ENCODE data around the gene RBM20. TPM values are rescaled to one million over a fixed set of nuclear protein-coding genes. Genes with fewer than 3 reads are reported as not detected.

RBM20 gene
- polyA plus RNA-seq, 1 donor (not counting 4 experiments of a cell fraction or from before 2014, with no cell fraction given): 0.01 TPM

GRCh38 chr10:110791541-110792073 lies 147.5 kb downstream of the RBM20 start:
- Histone ChIP-seq H2AFZ (ENCODE audit: control insufficient read depth, low read length) (no peak overlapping the region), H3K9me1 (ENCODE audit: control insufficient read depth, extremely low read depth, insufficient read depth, low read length) (no peaks in the 10 kb centered on the region), H3K4me1 (ENCODE audit: control insufficient read depth, extremely low read depth, insufficient read depth, low read length) (no peaks in the 10 kb centered on the region), H3K9ac (ENCODE audit: control insufficient read depth, extremely low read depth, insufficient read depth, low read length) (no peak overlapping the region), H3K27ac (ENCODE audit: control insufficient read depth, insufficient read depth, low read length) (no peak overlapping the region), H3K36me3 (ENCODE audit: control insufficient read depth in 2 of 2, extremely low read depth in 1 of 2, insufficient read depth in 2 of 2, low read length in 2 of 2) (no peaks in the 10 kb centered on the region), H3K27me3 (ENCODE audit: control insufficient read depth, extremely low read depth, insufficient read depth, low read length) (no peaks in the 10 kb centered on the region), H3K4me3 (ENCODE audit: control insufficient read depth in 2 of 3, extremely low read depth in 1 of 3, insufficient read depth in 2 of 3, low read depth in 1 of 3, low read length in 3 of 3) (no peak overlapping the region), H3K79me2 (ENCODE audit: control insufficient read depth, insufficient read depth, low read length) (no peaks in the 10 kb centered on the region), H4K20me1 (ENCODE audit: control insufficient read depth, extremely low read depth, insufficient read depth, low read length) (no peaks in the 10 kb centered on the region), H3K4me2 (ENCODE audit: control insufficient read depth, extremely low read depth, insufficient read depth, low read depth, low read length) (no peak overlapping the region), H3K9me3 (ENCODE audit: control insufficient read depth, low read depth, low read length) (no peaks in the 10 kb centered on the region)
- no peak for DNase-seq (ENCODE audit: low read depth, low spot score)
- FAIRE-seq: no peak
- TF ChIP-seq, protein P1, sequence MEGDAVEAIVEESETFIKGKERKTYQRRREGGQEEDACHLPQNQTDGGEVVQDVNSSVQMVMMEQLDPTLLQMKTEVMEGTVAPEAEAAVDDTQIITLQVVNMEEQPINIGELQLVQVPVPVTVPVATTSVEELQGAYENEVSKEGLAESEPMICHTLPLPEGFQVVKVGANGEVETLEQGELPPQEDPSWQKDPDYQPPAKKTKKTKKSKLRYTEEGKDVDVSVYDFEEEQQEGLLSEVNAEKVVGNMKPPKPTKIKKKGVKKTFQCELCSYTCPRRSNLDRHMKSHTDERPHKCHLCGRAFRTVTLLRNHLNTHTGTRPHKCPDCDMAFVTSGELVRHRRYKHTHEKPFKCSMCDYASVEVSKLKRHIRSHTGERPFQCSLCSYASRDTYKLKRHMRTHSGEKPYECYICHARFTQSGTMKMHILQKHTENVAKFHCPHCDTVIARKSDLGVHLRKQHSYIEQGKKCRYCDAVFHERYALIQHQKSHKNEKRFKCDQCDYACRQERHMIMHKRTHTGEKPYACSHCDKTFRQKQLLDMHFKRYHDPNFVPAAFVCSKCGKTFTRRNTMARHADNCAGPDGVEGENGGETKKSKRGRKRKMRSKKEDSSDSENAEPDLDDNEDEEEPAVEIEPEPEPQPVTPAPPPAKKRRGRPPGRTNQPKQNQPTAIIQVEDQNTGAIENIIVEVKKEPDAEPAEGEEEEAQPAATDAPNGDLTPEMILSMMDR (optimal IDR thresholded peaks at IDR 0.05 in 1 of 3, IDR thresholded peaks at IDR 0.05 in 1 of 3, conservative IDR thresholded peaks at IDR 0.05 in 1 of 3; ENCODE audit: extremely low read depth in 1 of 3, insufficient read depth in 2 of 3, low read length in 3 of 3): no peak
- TF ChIP-seq EZH2 (IDR thresholded peaks at IDR 0.05; ENCODE audit: low read length): no peak
- dilution Hi-C loops (cut with MboI; ENCODE audit: extremely low pct_ligation_motif_present, low sequenced_read_pairs): no loop called here

DNA sequence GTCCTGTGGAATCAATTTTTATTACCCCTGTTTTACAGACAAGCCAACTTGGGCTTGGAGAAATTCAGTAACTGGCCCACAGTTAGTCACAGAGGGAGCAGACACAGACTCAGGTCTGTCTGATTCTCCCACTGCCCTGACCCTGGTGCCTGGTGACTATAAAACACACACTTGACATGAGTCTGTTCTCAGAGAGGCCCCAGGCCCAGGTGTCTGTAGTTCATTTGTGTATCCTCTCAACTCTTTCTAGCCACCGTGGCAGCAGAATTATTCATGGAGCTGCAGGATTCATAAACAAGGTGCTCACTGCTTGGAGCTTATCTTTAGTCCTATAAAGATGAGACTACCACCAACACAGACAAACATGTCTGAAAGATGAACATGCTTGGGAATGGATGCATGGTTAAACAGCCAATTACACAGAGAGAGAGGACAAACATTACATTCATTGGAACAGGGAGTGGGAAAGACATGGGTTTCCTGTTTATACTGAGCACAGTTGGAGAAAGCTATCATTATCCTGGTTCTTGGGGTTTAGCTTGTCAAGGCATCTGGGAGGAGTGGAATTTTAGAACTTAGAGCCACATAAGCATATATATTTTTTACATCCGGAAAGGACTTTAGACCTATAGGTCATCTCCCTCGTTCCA lies 148.5 kb downstream of the RBM20 start:
- Histone ChIP-seq H3K36me3 (ENCODE audit: control insufficient read depth in 2 of 2, extremely low read depth in 1 of 2, insufficient read depth in 2 of 2, low read length in 2 of 2) (no peaks in the 10 kb centered on the region), H4K20me1 (ENCODE audit: control insufficient read depth, extremely low read depth, insufficient read depth, low read length) (no peaks in the 10 kb centered on the region), H3K4me3 (ENCODE audit: control insufficient read depth in 2 of 3, extremely low read depth in 1 of 3, insufficient read depth in 2 of 3, low read depth in 1 of 3, low read length in 3 of 3) (no peak overlapping the region), H3K4me1 (ENCODE audit: control insufficient read depth, extremely low read depth, insufficient read depth, low read length) (no peaks in the 10 kb centered on the region), H3K9me3 (ENCODE audit: control insufficient read depth, low read depth, low read length) (no peaks in the 10 kb centered on the region), H3K27ac (ENCODE audit: control insufficient read depth, insufficient read depth, low read length) (no peak overlapping the region), H3K9ac (ENCODE audit: control insufficient read depth, extremely low read depth, insufficient read depth, low read length) (no peak overlapping the region), H3K79me2 (ENCODE audit: control insufficient read depth, insufficient read depth, low read length) (no peaks in the 10 kb centered on the region), H3K4me2 (ENCODE audit: control insufficient read depth, extremely low read depth, insufficient read depth, low read depth, low read length) (no peak overlapping the region), H2AFZ (ENCODE audit: control insufficient read depth, low read length) (no peak overlapping the region), H3K9me1 (ENCODE audit: control insufficient read depth, extremely low read depth, insufficient read depth, low read length) (no peaks in the 10 kb centered on the region), H3K27me3 (ENCODE audit: control insufficient read depth, extremely low read depth, insufficient read depth, low read length) (no peaks in the 10 kb centered on the region)
- no peak for TF ChIP-seq EZH2 (IDR thresholded peaks at IDR 0.05; ENCODE audit: low read length)
- TF ChIP-seq, protein P1 (optimal IDR thresholded peaks at IDR 0.05 in 1 of 3, IDR thresholded peaks at IDR 0.05 in 1 of 3, conservative IDR thresholded peaks at IDR 0.05 in 1 of 3; ENCODE audit: extremely low read depth in 1 of 3, insufficient read depth in 2 of 3, low read length in 3 of 3): no peak
- DNase-seq (ENCODE audit: low read depth, low spot score) (no peak), FAIRE-seq (no peak)
- dilution Hi-C loops (cut with MboI; ENCODE audit: extremely low pct_ligation_motif_present, low sequenced_read_pairs): no loop called here

All from keratinocyte (primary cell).